Liver (tissue), 3 donors: ENCODE data around the gene PMIS2.

Experiments used
- CTCF ChIP-seq: fragments of 150-350 bp; IDR thresholded peaks from 2 replicates; pipeline ENCODE4 v1.5.1; 2017; ENCODE audit warnings: improper control_type of control experiment, low read depth, low read length; ENCODE audit not compliant: missing input control
- EGR1 ChIP-seq, 2 donors: IDR thresholded peaks; 2 replicates each; pipeline ENCODE4 v1.6.1; 2016 to 2018; ENCODE audit warnings: antibody characterized with exemption in 2 of 2, low read depth in 2 of 2
- GABPA ChIP-seq, 2 donors: IDR thresholded peaks in 1 of 2; conservative IDR thresholded peaks in 1 of 2; 2 replicates each; pipeline ENCODE4 v1.6.1; 2016; ENCODE audit warnings: antibody characterized with exemption in 2 of 2, mild to moderate bottlenecking in 1 of 2, moderate library complexity in 1 of 2
- MAX ChIP-seq: IDR thresholded peaks from 2 replicates; pipeline ENCODE4 v1.6.1; 2016; ENCODE audit warnings: antibody characterized with exemption
- RAD21 ChIP-seq, 2 donors: IDR thresholded peaks; 2 replicates each; pipeline ENCODE4 v1.6.1; 2016; ENCODE audit warnings: antibody characterized with exemption in 2 of 2, mild to moderate bottlenecking in 2 of 2
- SP1 ChIP-seq: IDR thresholded peaks from 2 replicates; pipeline ENCODE4 v1.6.1; 2018; ENCODE audit warnings: antibody characterized with exemption, mild to moderate bottlenecking
- ZBTB33 ChIP-seq: IDR thresholded peaks from 2 replicates; pipeline ENCODE4 v1.6.1; 2016; ENCODE audit warnings: antibody characterized with exemption
- TF ChIP-seq, protein P1 (sequence below): IDR thresholded peaks from 2 replicates; pipeline ENCODE4 v1.6.1; 2016; ENCODE audit warnings: antibody characterized with exemption, mild to moderate bottlenecking
- donor health status: healthy.
- donor health status: healthy.

- no peak for TF ChIP-seq CTCF
- TF ChIP-seq, protein P1, sequence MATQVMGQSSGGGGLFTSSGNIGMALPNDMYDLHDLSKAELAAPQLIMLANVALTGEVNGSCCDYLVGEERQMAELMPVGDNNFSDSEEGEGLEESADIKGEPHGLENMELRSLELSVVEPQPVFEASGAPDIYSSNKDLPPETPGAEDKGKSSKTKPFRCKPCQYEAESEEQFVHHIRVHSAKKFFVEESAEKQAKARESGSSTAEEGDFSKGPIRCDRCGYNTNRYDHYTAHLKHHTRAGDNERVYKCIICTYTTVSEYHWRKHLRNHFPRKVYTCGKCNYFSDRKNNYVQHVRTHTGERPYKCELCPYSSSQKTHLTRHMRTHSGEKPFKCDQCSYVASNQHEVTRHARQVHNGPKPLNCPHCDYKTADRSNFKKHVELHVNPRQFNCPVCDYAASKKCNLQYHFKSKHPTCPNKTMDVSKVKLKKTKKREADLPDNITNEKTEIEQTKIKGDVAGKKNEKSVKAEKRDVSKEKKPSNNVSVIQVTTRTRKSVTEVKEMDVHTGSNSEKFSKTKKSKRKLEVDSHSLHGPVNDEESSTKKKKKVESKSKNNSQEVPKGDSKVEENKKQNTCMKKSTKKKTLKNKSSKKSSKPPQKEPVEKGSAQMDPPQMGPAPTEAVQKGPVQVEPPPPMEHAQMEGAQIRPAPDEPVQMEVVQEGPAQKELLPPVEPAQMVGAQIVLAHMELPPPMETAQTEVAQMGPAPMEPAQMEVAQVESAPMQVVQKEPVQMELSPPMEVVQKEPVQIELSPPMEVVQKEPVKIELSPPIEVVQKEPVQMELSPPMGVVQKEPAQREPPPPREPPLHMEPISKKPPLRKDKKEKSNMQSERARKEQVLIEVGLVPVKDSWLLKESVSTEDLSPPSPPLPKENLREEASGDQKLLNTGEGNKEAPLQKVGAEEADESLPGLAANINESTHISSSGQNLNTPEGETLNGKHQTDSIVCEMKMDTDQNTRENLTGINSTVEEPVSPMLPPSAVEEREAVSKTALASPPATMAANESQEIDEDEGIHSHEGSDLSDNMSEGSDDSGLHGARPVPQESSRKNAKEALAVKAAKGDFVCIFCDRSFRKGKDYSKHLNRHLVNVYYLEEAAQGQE, result no peak
- TF ChIP-seq MAX, result no peak
- TF ChIP-seq GABPA (IDR thresholded peaks at IDR 0.05 in 1 of 2, conservative IDR thresholded peaks at IDR 0.05 in 1 of 2), result no peak
- TF ChIP-seq EGR1 (IDR thresholded peaks at IDR 0.05; ENCODE audit: low read depth in 2 of 2), result no peak
- no peak for TF ChIP-seq SP1
- TF ChIP-seq ZBTB33, result no peak
- TF ChIP-seq RAD21 (IDR thresholded peaks at IDR 0.05), result no peak
These were observed 36.0 kb upstream of the PMIS2 start for GRCh38 chr19:35549879-35550523.
